ENCODE results near the gene GPR68. TPM values are rescaled to one million over a fixed set of nuclear protein-coding genes. Genes with fewer than 3 reads are reported as not detected.
"Not testable (repeated sequence)": the region's sequence is repeated elsewhere in the genome, so short reads cannot be mapped to it uniquely, and the experiment has no call there.

GPR68 gene
- total RNA-seq, 5 donors from 2014 or later (not counting 1 experiment from before 2014, with no cell fraction given) = 3.0 to 16.4 (median 10.0) TPM

- Histone ChIP-seq H3K36me3 (ENCODE audit: control insufficient read depth in 2 of 2, extremely low read depth in 1 of 2, insufficient read depth in 1 of 2, low read length in 1 of 2) (peaks cover 31 to 60% of the 10 kb centered on the region in 2 donors), H3K4me3 (ENCODE audit: control insufficient read depth in 1 of 2, extremely low read depth in 1 of 2, low read length in 1 of 2) (no peak overlapping the region), H3K9me3 (no peaks in the 10 kb centered on the region), H3K27ac (ENCODE audit: low read length) (no peak overlapping the region), H3K4me1 (ENCODE audit: control insufficient read depth in 1 of 2, extremely low read depth in 1 of 2, insufficient read depth in 2 of 2, low read length in 2 of 2) (peaks cover 0 to 8% of the 10 kb centered on the region in 2 experiments), H3K27me3 (replicated peaks in 1 of 2; ENCODE audit: control insufficient read depth in 2 of 2, extremely low read depth in 1 of 2, insufficient read depth in 2 of 2, low read length in 1 of 2) (no peaks in the 10 kb centered on the region)
- CTCF ChIA-PET = interaction anchor here in 1 of 2 donors (0.7 kb wide), 1 partner anchor 21 kb away, joined by 5 read pairs; no protein-coding TSS in a partner anchor
- no peak for DNase-seq
- WGBS (ENCODE audit: insufficient coverage) = 93% methylated on average over 6 of the region's 6 CpGs
- POLR2A ChIA-PET = interaction anchor here (0.5 to 1.0 kb wide), 2 partner anchors 23 to 33 kb away, joined by 3 to 6 read pairs; no protein-coding TSS in a partner anchor
- Mint-ChIP-seq H3K36me3 (peaks cover 33% of the 10 kb centered on the region), H3K9me3 (no peaks in the 10 kb centered on the region), H3K4me1 (peaks cover 14 to 36% (median 22%) of the 10 kb centered on the region in 3 donors), H3K4me3 (no peak overlapping the region), H3K27ac (no peak overlapping the region), H3K27me3 (no peaks in the 10 kb centered on the region)
- no peak for ATAC-seq (replicated peaks in 1 of 4)
Measured at GRCh38 chr14:91270188-91270587, 25.7 kb upstream of the GPR68 start.

GRCh38 chr14:91269076-91269991, 24.8 kb upstream of the GPR68 start:
- H3K4me3 Mint-ChIP-seq = no peak overlapping the region

GRCh38 chr14:91267965-91268437, 23.5 kb upstream of the GPR68 start:
- peaks cover 32 to 55% (median 41%) of the 10 kb centered on the region in 3 donors for H3K4me1 Mint-ChIP-seq
- H3K36me3 Mint-ChIP-seq = peaks cover 23% of the 10 kb centered on the region

More at GRCh38 chr14:91269076-91269991, 24.8 kb upstream of the GPR68 start:
- Mint-ChIP-seq H3K27me3 (no peaks in the 10 kb centered on the region), H3K4me1 (peaks cover 20 to 43% (median 28%) of the 10 kb centered on the region in 3 donors), H3K36me3 (peaks cover 24% of the 10 kb centered on the region), H3K9me3 (no peaks in the 10 kb centered on the region), H3K27ac (peak overlapping the region in 1 of 2 donors; percentile 72)
- Histone ChIP-seq H3K27ac (ENCODE audit: low read length) (no peak overlapping the region), H3K9me3 (no peaks in the 10 kb centered on the region), H3K4me1 (ENCODE audit: control insufficient read depth in 1 of 2, extremely low read depth in 1 of 2, insufficient read depth in 2 of 2, low read length in 2 of 2) (peaks cover 4 to 16% of the 10 kb centered on the region in 2 experiments), H3K36me3 (ENCODE audit: control insufficient read depth in 2 of 2, extremely low read depth in 1 of 2, insufficient read depth in 1 of 2, low read length in 1 of 2) (peaks cover 22 to 51% of the 10 kb centered on the region in 2 donors), H3K4me3 (ENCODE audit: control insufficient read depth in 1 of 2, extremely low read depth in 1 of 2, low read length in 1 of 2) (no peak overlapping the region), H3K27me3 (replicated peaks in 1 of 2; ENCODE audit: control insufficient read depth in 2 of 2, extremely low read depth in 1 of 2, insufficient read depth in 2 of 2, low read length in 1 of 2) (no peaks in the 10 kb centered on the region)
- CTCF ChIA-PET = interaction anchor here in 1 of 2 donors (0.7 kb wide), 1 partner anchor 21 kb away, joined by 5 read pairs; no protein-coding TSS in a partner anchor
- DNase-seq = no peak
- WGBS (ENCODE audit: insufficient coverage) = 90% methylated on average over 14 of the region's 24 CpGs
- POLR2A ChIA-PET = interaction anchor here (1.0 kb wide), 2 partner anchors 20 to 24 kb away, joined by 3 to 6 read pairs; no protein-coding TSS in a partner anchor
- no peak for ATAC-seq (replicated peaks in 1 of 4)

GRCh38 chr14:91266276-91266675, 21.8 kb upstream of the GPR68 start:
- Histone ChIP-seq H3K4me1 (ENCODE audit: control insufficient read depth in 1 of 2, extremely low read depth in 1 of 2, insufficient read depth in 2 of 2, low read length in 2 of 2) (peaks cover 4 to 22% of the 10 kb centered on the region in 2 experiments), H3K36me3 (ENCODE audit: control insufficient read depth in 2 of 2, extremely low read depth in 1 of 2, insufficient read depth in 1 of 2, low read length in 1 of 2) (peaks cover 4 to 21% of the 10 kb centered on the region in 2 donors)
- not testable (repeated sequence) for H3K9me3 ChIP-seq; H3K9me3 Mint-ChIP-seq; H3K27me3 ChIP-seq (replicated peaks in 1 of 2; ENCODE audit: control insufficient read depth in 2 of 2, extremely low read depth in 1 of 2, insufficient read depth in 2 of 2, low read length in 1 of 2); H3K27me3 Mint-ChIP-seq; ATAC-seq (replicated peaks in 1 of 4); H3K4me3 ChIP-seq (ENCODE audit: control insufficient read depth in 1 of 2, extremely low read depth in 1 of 2, low read length in 1 of 2); H3K27ac Mint-ChIP-seq; H3K27ac ChIP-seq (ENCODE audit: low read length); DNase-seq
- 98% methylated on average over 9 of the region's 15 CpGs for WGBS (ENCODE audit: insufficient coverage)
- ChIA-PET POLR2A (interaction anchor here in 1 of 2 donors (0.5 kb wide), 1 partner anchor 546 kb away, joined by 3 read pairs; no protein-coding TSS in a partner anchor), CTCF (interaction anchor here in 1 of 2 donors (1.2 kb wide), 1 partner anchor 89 kb away, joined by 6 read pairs; no protein-coding TSS in a partner anchor)
- peak overlapping the region in 1 of 3 donors; percentile 57 for H3K4me3 Mint-ChIP-seq
- H3K4me1 Mint-ChIP-seq = peaks cover 35 to 55% (median 48%) of the 10 kb centered on the region in 3 donors
- peaks cover 18% of the 10 kb centered on the region for H3K36me3 Mint-ChIP-seq

More at GRCh38 chr14:91267965-91268437, 23.5 kb upstream of the GPR68 start:
- ChIA-PET CTCF (no interaction called here), POLR2A (interaction anchor here in 1 of 2 donors (1.0 kb wide), 1 partner anchor 19 kb away, joined by 3 read pairs; no protein-coding TSS in a partner anchor)
- H3K4me3 Mint-ChIP-seq = no peak overlapping the region
- peaks cover 4 to 22% of the 10 kb centered on the region in 2 experiments for H3K4me1 ChIP-seq (ENCODE audit: control insufficient read depth in 1 of 2, extremely low read depth in 1 of 2, insufficient read depth in 2 of 2, low read length in 2 of 2)
- no peak for DNase-seq
- ATAC-seq (replicated peaks in 1 of 4) = no peak
- H3K4me3 ChIP-seq (ENCODE audit: control insufficient read depth in 1 of 2, extremely low read depth in 1 of 2, low read length in 1 of 2) = no peak overlapping the region
- H3K27me3 ChIP-seq (replicated peaks in 1 of 2; ENCODE audit: control insufficient read depth in 2 of 2, extremely low read depth in 1 of 2, insufficient read depth in 2 of 2, low read length in 1 of 2) = no peaks in the 10 kb centered on the region
- H3K27ac Mint-ChIP-seq = peak overlapping the region; percentile 2 to 51
- H3K27me3 Mint-ChIP-seq = no peaks in the 10 kb centered on the region
- H3K9me3 Mint-ChIP-seq = no peaks in the 10 kb centered on the region
- WGBS (ENCODE audit: insufficient coverage) = 94% methylated on average over 5 of the region's 7 CpGs
- H3K9me3 ChIP-seq = no peaks in the 10 kb centered on the region
- no peak overlapping the region for H3K27ac ChIP-seq (ENCODE audit: low read length)
- peaks cover 11 to 38% of the 10 kb centered on the region in 2 donors for H3K36me3 ChIP-seq (ENCODE audit: control insufficient read depth in 2 of 2, extremely low read depth in 1 of 2, insufficient read depth in 1 of 2, low read length in 1 of 2)

- 98% methylated on average over 5 of the region's 7 CpGs for WGBS (ENCODE audit: insufficient coverage)
- H3K4me1 ChIP-seq (ENCODE audit: control insufficient read depth in 1 of 2, extremely low read depth in 1 of 2, insufficient read depth in 2 of 2, low read length in 2 of 2) = peaks cover 4 to 28% of the 10 kb centered on the region in 2 experiments
Measured at GRCh38 chr14:91265404-91265803, 20.9 kb upstream of the GPR68 start.

More at GRCh38 chr14:91265404-91265803, 20.9 kb upstream of the GPR68 start:
- no peak for ATAC-seq (replicated peaks in 1 of 4)
- peak overlapping the region; percentile 39 to 68 for H3K27ac Mint-ChIP-seq
- H3K9me3 Mint-ChIP-seq = no peaks in the 10 kb centered on the region
- ChIA-PET CTCF (no interaction called here), POLR2A (no interaction called here)
- H3K27me3 ChIP-seq (replicated peaks in 1 of 2; ENCODE audit: control insufficient read depth in 2 of 2, extremely low read depth in 1 of 2, insufficient read depth in 2 of 2, low read length in 1 of 2) = no peaks in the 10 kb centered on the region
- no peak for DNase-seq
- no peaks in the 10 kb centered on the region for H3K9me3 ChIP-seq
- peak overlapping the region; percentile 47 to 69 (median 57) for H3K4me3 Mint-ChIP-seq
- H3K4me3 ChIP-seq (ENCODE audit: control insufficient read depth in 1 of 2, extremely low read depth in 1 of 2, low read length in 1 of 2) = no peak overlapping the region
- H3K27ac ChIP-seq (ENCODE audit: low read length) = no peak overlapping the region
- H3K4me1 Mint-ChIP-seq = peaks cover 40 to 55% (median 53%) of the 10 kb centered on the region in 3 donors
- H3K27me3 Mint-ChIP-seq = no peaks in the 10 kb centered on the region
- H3K36me3 ChIP-seq (ENCODE audit: control insufficient read depth in 2 of 2, extremely low read depth in 1 of 2, insufficient read depth in 1 of 2, low read length in 1 of 2) = peaks cover 4 to 17% of the 10 kb centered on the region in 2 donors
- H3K36me3 Mint-ChIP-seq = peaks cover 18% of the 10 kb centered on the region

All from T-cell (primary cell).